ENCODE results near the gene OR1M1. TPM values are rescaled to one million over a fixed set of nuclear protein-coding genes. Genes with fewer than 3 reads are reported as not detected.

Gene OR1M1
- total RNA-seq, 1 experiment from 2014 or later: not detected

DNA sequence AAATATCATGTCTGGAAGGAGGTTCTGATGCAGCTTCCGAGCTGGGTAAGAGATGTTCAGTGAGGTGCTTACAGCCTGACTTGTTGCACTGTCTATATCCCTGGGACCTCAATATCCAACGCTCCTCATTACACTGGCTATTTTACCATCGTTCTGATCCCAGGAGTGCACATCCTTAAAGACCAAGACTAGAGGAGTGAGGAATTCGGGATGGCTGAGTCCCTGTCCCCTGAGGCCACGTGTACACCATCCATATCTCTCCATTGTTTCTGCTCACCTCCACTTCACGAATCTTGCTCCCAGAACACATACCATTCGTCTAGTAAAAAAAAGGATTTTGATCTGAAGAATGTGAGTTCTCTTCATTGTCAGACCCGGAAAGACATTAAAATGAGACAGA is 20.5 kb downstream of the OR1M1 start, which contains the start of gene OR7G2:
OR7G2 (minus strand) TSS at position 101 of the 400 bp plus-strand sequence. CDS start 4,232 bp downstream, outside the sequence.
- BruUV-seq (replicated peaks): no TSS peak
- H3K4me3 ChIP-seq (ENCODE audit: low read depth, low read length, poor library complexity, severe bottlenecking): no peak within 1 kb of the TSS
- POLR2A ChIA-PET (ENCODE audit: low non-redundant PET): no interaction called here
- H3K27ac ChIP-seq (ENCODE audit: low read depth, low read length, poor library complexity, severe bottlenecking): no peak within 1 kb of the TSS
- CTCF ChIA-PET: no interaction called here
- no peaks in the 10 kb centered on the region for H3K9me3 ChIP-seq (ENCODE audit: low read depth, low read length, poor library complexity, severe bottlenecking)
- H3K27me3 ChIP-seq (replicated peaks; ENCODE audit: insufficient read depth, low read depth, low read length, poor library complexity): peaks cover 13% of the 10 kb centered on the region
- no peaks in the 10 kb centered on the region for H3K4me1 ChIP-seq (ENCODE audit: insufficient read depth, low read length, poor library complexity, severe bottlenecking)
- TF ChIP-seq, protein P1, sequence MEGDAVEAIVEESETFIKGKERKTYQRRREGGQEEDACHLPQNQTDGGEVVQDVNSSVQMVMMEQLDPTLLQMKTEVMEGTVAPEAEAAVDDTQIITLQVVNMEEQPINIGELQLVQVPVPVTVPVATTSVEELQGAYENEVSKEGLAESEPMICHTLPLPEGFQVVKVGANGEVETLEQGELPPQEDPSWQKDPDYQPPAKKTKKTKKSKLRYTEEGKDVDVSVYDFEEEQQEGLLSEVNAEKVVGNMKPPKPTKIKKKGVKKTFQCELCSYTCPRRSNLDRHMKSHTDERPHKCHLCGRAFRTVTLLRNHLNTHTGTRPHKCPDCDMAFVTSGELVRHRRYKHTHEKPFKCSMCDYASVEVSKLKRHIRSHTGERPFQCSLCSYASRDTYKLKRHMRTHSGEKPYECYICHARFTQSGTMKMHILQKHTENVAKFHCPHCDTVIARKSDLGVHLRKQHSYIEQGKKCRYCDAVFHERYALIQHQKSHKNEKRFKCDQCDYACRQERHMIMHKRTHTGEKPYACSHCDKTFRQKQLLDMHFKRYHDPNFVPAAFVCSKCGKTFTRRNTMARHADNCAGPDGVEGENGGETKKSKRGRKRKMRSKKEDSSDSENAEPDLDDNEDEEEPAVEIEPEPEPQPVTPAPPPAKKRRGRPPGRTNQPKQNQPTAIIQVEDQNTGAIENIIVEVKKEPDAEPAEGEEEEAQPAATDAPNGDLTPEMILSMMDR (conservative IDR thresholded peaks at IDR 0.05; ENCODE audit: low read depth, low read length): no peak
- no peak for DNase-seq (ENCODE audit: low spot score)
- no peaks in the 10 kb centered on the region for H3K36me3 ChIP-seq (ENCODE audit: insufficient read depth, low read length, poor library complexity, severe bottlenecking)
- intact Hi-C loops (cut with micrococcal nuclease; ENCODE audit: unreplicated experiment): no loop called here

DNA sequence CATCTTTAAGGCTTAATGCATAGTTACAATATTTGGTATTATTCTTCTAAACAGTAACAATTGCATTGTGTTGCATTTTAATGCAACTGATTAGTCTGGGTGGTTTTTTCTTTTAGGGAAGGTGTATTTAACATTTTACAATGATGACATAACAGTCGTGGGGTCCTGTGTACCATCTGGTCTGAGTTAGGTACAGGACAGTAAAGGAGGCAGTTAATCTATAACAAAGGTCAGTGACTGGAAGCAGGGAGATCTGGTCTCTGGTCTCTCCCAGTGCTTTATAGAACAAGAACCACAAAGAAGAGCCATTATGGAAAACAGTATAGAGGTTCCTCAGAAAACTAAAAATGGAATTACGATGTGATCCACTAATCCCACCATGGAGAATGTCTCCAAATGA is 23.1 kb downstream of the OR1M1 start:
- ChIA-PET CTCF (no interaction called here), POLR2A (ENCODE audit: low non-redundant PET) (no interaction called here)
- no peaks in the 10 kb centered on the region for H3K4me1 ChIP-seq (ENCODE audit: insufficient read depth, low read length, poor library complexity, severe bottlenecking)
- H3K4me3 ChIP-seq (ENCODE audit: low read depth, low read length, poor library complexity, severe bottlenecking): no peak overlapping the region
- intact Hi-C loops (cut with micrococcal nuclease; ENCODE audit: unreplicated experiment): no loop called here
- no TSS peak for BruUV-seq (replicated peaks)
- no peak for TF ChIP-seq EZH2 (IDR thresholded peaks at IDR 0.05; ENCODE audit: borderline replicate concordance, low read depth, low read length, poor library complexity, severe bottlenecking)
- TF ChIP-seq, protein P1 (conservative IDR thresholded peaks at IDR 0.05; ENCODE audit: low read depth, low read length): no peak
- H3K27me3 ChIP-seq (replicated peaks; ENCODE audit: insufficient read depth, low read depth, low read length, poor library complexity): peaks cover 3% of the 10 kb centered on the region
- no peaks in the 10 kb centered on the region for H3K36me3 ChIP-seq (ENCODE audit: insufficient read depth, low read length, poor library complexity, severe bottlenecking)
- no peak for DNase-seq (ENCODE audit: low spot score)
- no peak overlapping the region for H3K27ac ChIP-seq (ENCODE audit: low read depth, low read length, poor library complexity, severe bottlenecking)
- H3K9me3 ChIP-seq (ENCODE audit: low read depth, low read length, poor library complexity, severe bottlenecking): no peaks in the 10 kb centered on the region

DNA sequence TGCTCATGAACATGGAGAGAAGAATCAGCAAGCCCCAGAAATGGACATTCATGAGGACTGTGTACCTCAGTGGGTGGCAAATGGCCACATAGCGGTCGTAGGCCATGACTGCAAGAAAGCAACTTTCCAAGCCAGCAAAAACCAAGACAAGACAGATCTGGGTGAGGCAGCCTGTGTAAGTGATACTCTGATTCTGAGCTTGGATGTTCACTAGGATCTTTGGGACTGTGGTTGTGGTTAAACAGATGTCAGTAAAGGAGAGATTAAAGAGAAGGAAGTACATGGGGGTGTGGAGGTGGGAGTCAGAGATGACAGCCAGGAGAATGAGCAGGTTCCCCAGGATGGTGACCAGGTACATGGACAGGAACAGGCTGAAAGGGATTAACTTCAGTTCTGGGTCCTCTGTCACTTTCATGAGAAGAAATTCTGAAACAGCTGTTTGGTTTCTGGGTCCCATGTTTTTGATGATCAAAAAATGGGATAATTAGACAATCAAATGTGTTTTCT is 28.5 kb downstream of the OR1M1 start, which contains the start of gene OR7G1:
OR7G1 (minus strand) TSS at position 457 of the 507 bp plus-strand sequence; CDS start at position 457, 0 bp downstream.
- no peaks in the 10 kb centered on the region for H3K9me3 ChIP-seq (ENCODE audit: low read depth, low read length, poor library complexity, severe bottlenecking)
- H3K27ac ChIP-seq (ENCODE audit: low read depth, low read length, poor library complexity, severe bottlenecking): no peak within 1 kb of the TSS
- intact Hi-C loops (cut with micrococcal nuclease; ENCODE audit: unreplicated experiment): no loop called here
- POLR2A ChIA-PET (ENCODE audit: low non-redundant PET): no interaction called here
- no peaks in the 10 kb centered on the region for H3K27me3 ChIP-seq (replicated peaks; ENCODE audit: insufficient read depth, low read depth, low read length, poor library complexity)
- BruUV-seq (replicated peaks): no TSS peak
- no peak within 1 kb of the TSS for H3K4me3 ChIP-seq (ENCODE audit: low read depth, low read length, poor library complexity, severe bottlenecking)
- H3K36me3 ChIP-seq (ENCODE audit: insufficient read depth, low read length, poor library complexity, severe bottlenecking): no peaks in the 10 kb centered on the region
- no peaks in the 10 kb centered on the region for H3K4me1 ChIP-seq (ENCODE audit: insufficient read depth, low read length, poor library complexity, severe bottlenecking)
- no peak for TF ChIP-seq EZH2 (IDR thresholded peaks at IDR 0.05; ENCODE audit: borderline replicate concordance, low read depth, low read length, poor library complexity, severe bottlenecking)
- TF ChIP-seq, protein P1 (conservative IDR thresholded peaks at IDR 0.05; ENCODE audit: low read depth, low read length): no peak
- no peak for DNase-seq (ENCODE audit: low spot score)
- CTCF ChIA-PET: no interaction called here

All from A673 (cell line).